ENCODE results near the gene PLCB1. TPM values are rescaled to one million over a fixed set of nuclear protein-coding genes. Genes with fewer than 3 reads are reported as not detected.

The PLCB1 gene
- total and polyA plus RNA-seq, 10 of the 15 experiments (the other 5 are each of a cell fraction or from before 2014, with no cell fraction given) = 0.05 to 5.3 (median 0.17) TPM; not detected in 1

DNA sequence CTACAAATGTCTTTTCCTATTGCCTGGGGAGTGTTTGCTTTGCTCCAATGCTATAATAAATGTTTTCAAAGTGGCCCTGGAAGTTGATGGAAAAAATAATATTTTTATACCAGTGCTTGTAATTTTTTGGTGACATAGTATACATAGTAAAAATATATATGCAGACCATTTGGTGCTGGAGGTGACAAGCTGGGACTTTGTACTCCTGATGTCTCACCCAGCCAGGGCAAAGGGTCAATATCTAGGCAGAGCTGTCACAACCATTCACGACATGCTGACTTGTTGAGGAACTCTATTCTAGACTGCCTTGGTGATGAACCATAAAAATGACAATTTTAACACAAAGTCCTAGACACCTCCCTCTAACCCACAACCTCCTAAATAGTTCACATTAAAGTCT, 203.0 kb downstream of the PLCB1 start:
- ATAC-seq (no peak), FAIRE-seq (no peak), DNase-seq (ENCODE audit: low read depth, low spot score) (no peak)
- POLR2A ChIA-PET = no interaction called here
- no peak for TF ChIP-seq IRF3 (IDR thresholded peaks at IDR 0.05)
- TF ChIP-seq SRF (IDR thresholded peaks at IDR 0.05; ENCODE audit: low read depth in 2 of 2, low read length in 2 of 2) = no peak
- no peak for TF ChIP-seq ZNF24 (IDR thresholded peaks at IDR 0.05)
- no peak for TF ChIP-seq EZH2 (IDR thresholded peaks at IDR 0.05; ENCODE audit: borderline replicate concordance, control insufficient read depth, low read depth, low read length)
- no peak for TF ChIP-seq SIX5 (IDR thresholded peaks at IDR 0.05; ENCODE audit: low read depth, low read length, severe bottlenecking)
- TF ChIP-seq ETV6 (conservative IDR thresholded peaks at IDR 0.05 in 1 of 2, IDR thresholded peaks at IDR 0.05 in 1 of 2; ENCODE audit: borderline replicate concordance in 1 of 2, low read depth in 1 of 2) = no peak
- no peak for TF ChIP-seq ESRRA (IDR thresholded peaks at IDR 0.05; ENCODE audit: low read length)
- no peak for TF ChIP-seq MYB (IDR thresholded peaks at IDR 0.05; ENCODE audit: borderline replicate concordance, low read depth, low read length)
- no peak for TF ChIP-seq CBX5 (IDR thresholded peaks at IDR 0.05; ENCODE audit: low read depth)
- no peak for TF ChIP-seq ZNF384 (IDR thresholded peaks at IDR 0.05; ENCODE audit: borderline replicate concordance, low read depth, low read length)
- no peak for TF ChIP-seq FOXK2 (IDR thresholded peaks at IDR 0.05)
- no peak for TF ChIP-seq NBN (IDR thresholded peaks at IDR 0.05)
- Histone ChIP-seq H4K20me1 (ENCODE audit: control insufficient read depth, insufficient read depth) (no peaks in the 10 kb centered on the region), H2AFZ (ENCODE audit: control insufficient read depth, low read depth, low read length) (no peak overlapping the region), H3K79me2 (ENCODE audit: control insufficient read depth, insufficient read depth, low read length) (no peaks in the 10 kb centered on the region), H3K4me2 (ENCODE audit: control insufficient read depth, insufficient read depth) (no peak overlapping the region), H3K4me1 (ENCODE audit: control insufficient read depth, insufficient read depth, low read length) (no peaks in the 10 kb centered on the region), H3K36me3 (ENCODE audit: control insufficient read depth in 2 of 2, insufficient read depth in 2 of 2, low read length in 1 of 2) (no peaks in the 10 kb centered on the region), H3K9ac (ENCODE audit: control insufficient read depth, insufficient read depth, low read length) (no peak overlapping the region), H3K27me3 (replicated peaks in 1 of 2; ENCODE audit: control insufficient read depth in 2 of 2, insufficient read depth in 2 of 2, low read length in 1 of 2) (no peaks in the 10 kb centered on the region), H3K9me3 (replicated peaks; ENCODE audit: control insufficient read depth, insufficient read depth, low read length) (no peaks in the 10 kb centered on the region), H3K4me3 (no peak overlapping the region), H3K27ac (ENCODE audit: control insufficient read depth, insufficient read depth) (no peak overlapping the region)
- BruUV-seq (replicated peaks) = no TSS peak
- CTCF ChIA-PET = interaction anchor here (1.0 kb wide), 1 partner anchor 53 kb away, joined by 4 read pairs; no protein-coding TSS in a partner anchor
- in situ Hi-C loops (cut with MboI) = no loop called here
- WGBS (ENCODE audit: insufficient coverage, insufficient replicate concordance, low lambda C conversion rate, missing lambda C conversion rate) = 0% methylated on average over 1 of the region's 1 CpG
- RAD21 ChIA-PET (ENCODE audit: unreplicated experiment) = no interaction called here
- intact Hi-C loops (cut with micrococcal nuclease; ENCODE audit: unreplicated experiment) = no loop called here
- SMC1A ChIA-PET (ENCODE audit: uncharacterized antibody, unreplicated experiment) = interaction anchor here (1.0 kb wide), 1 partner anchor 9 kb away, joined by 5 read pairs; no protein-coding TSS in a partner anchor
